Neural cell (in vitro differentiated cells): ENCODE results near the gene ITIH2. TPM values are rescaled to one million over a fixed set of nuclear protein-coding genes. Genes with fewer than 3 reads are reported as not detected.
"Not testable (repeated sequence)": the region's sequence is repeated elsewhere in the genome, so short reads cannot be mapped to it uniquely, and the experiment has no call there.

Source experiments
- H2AFZ ChIP-seq: fragments of 200-600, 300-800 bp; sonication (generic), shearing (Covaris generic); 2 replicates; pipeline ENCODE4 v1.6.0; 2014; ENCODE audit warnings: low read depth, mild to moderate bottlenecking, antibody characterized with exemption, low read length, moderate library complexity
- H3F3A ChIP-seq: fragments of 200-600 bp; shearing (Covaris generic); 2 replicates; pipeline ENCODE4 v1.6.1; 2016; ENCODE audit warnings: mild to moderate bottlenecking, moderate library complexity, mixed read lengths, antibody characterized with exemption, low read length; ENCODE audit not compliant: insufficient read depth, poor library complexity, severe bottlenecking
- H3K27ac ChIP-seq: fragments of 200-600, 300-800 bp; sonication (generic), shearing (Covaris generic); 2 replicates; pipeline ENCODE4 v1.5.1; 2014; ENCODE audit warnings: mild to moderate bottlenecking, low read length, moderate library complexity
- H3K27me3 ChIP-seq: fragments of 300-800, 200-600 bp; sonication (generic), shearing (Covaris generic); 2 replicates; pipeline ENCODE4 v1.6.0; 2014; ENCODE audit warnings: mild to moderate bottlenecking, low read depth, low read length, moderate library complexity; ENCODE audit not compliant: insufficient read depth
- H3K36me3 ChIP-seq: fragments of 300-800, 200-600 bp; sonication (generic), shearing (Covaris generic); 2 replicates; pipeline ENCODE4 v1.5.1; 2014; ENCODE audit warnings: mild to moderate bottlenecking, antibody characterized with exemption, low read length, moderate library complexity; ENCODE audit not compliant: insufficient read depth
- H3K4me2 ChIP-seq: fragments of 300-800, 200-600 bp; sonication (generic), shearing (Covaris generic); 2 replicates; pipeline ENCODE4 v1.6.0; 2014; ENCODE audit warnings: mild to moderate bottlenecking, low read length
- H3K4me3 ChIP-seq: fragments of 300-800, 200-600 bp; sonication (generic), shearing (Covaris generic); 2 replicates; pipeline ENCODE4 v1.5.1; 2014; ENCODE audit warnings: mild to moderate bottlenecking, low read length, moderate library complexity
- H3K79me2 ChIP-seq: fragments of 200-600 bp; shearing (Covaris generic); replicated peaks from 2 replicates; pipeline ENCODE4 v1.6.0; 2014; ENCODE audit warnings: mild to moderate bottlenecking, low read length, moderate library complexity; ENCODE audit not compliant: insufficient read depth
- H3K9ac ChIP-seq: fragments of 300-800, 200-600 bp; sonication (generic), shearing (Covaris generic); 2 replicates; pipeline ENCODE4 v1.6.1; 2016; ENCODE audit warnings: mild to moderate bottlenecking, low read length, mixed read lengths
- H3K9me2 ChIP-seq: fragments of 200-600 bp; shearing (Covaris generic); 2 replicates; pipeline ENCODE4 v1.6.1; 2016; ENCODE audit warnings: mild to moderate bottlenecking, low read length, mixed read lengths; ENCODE audit not compliant: insufficient read depth
- H3K9me3 ChIP-seq: fragments of 200-600, 300-800 bp; sonication (generic), shearing (Covaris generic); 2 replicates; pipeline ENCODE4 v1.6.1; 2016; ENCODE audit warnings: mild to moderate bottlenecking, mixed run types, low read length, moderate library complexity, mixed read lengths
- H4K20me1 ChIP-seq: fragments of 200-600 bp; shearing (Covaris generic); 2 replicates; pipeline ENCODE4 v1.6.1; 2016; ENCODE audit warnings: mild to moderate bottlenecking, mixed run types; ENCODE audit not compliant: insufficient read depth
- CTCF ChIP-seq: fragments of 450-650 bp; IDR thresholded peaks from 2 replicates; pipeline ENCODE4 v1.5.1; 2014; ENCODE audit warnings: antibody characterized with exemption, mild to moderate bottlenecking, moderate library complexity; ENCODE audit not compliant: poor library complexity, severe bottlenecking
- EP300 ChIP-seq: fragments of 450-650 bp; conservative IDR thresholded peaks from 2 replicates; pipeline ENCODE4 v1.6.1; 2014; ENCODE audit warnings: antibody characterized with exemption, mild to moderate bottlenecking, moderate library complexity; ENCODE audit not compliant: poor library complexity, severe bottlenecking
- EZH2 ChIP-seq: fragments of 200-600, 300-800 bp; shearing (Covaris generic), sonication (generic); IDR thresholded peaks from 2 replicates; pipeline ENCODE4 v1.6.1; 2014; ENCODE audit warnings: antibody characterized with exemption, low read length, borderline replicate concordance, mild to moderate bottlenecking; ENCODE audit not compliant: insufficient read depth, poor library complexity, severe bottlenecking
- MXI1 ChIP-seq: fragments of 450-650 bp; conservative IDR thresholded peaks from 2 replicates; pipeline ENCODE4 v1.6.1; 2014; ENCODE audit warnings: antibody characterized with exemption, mild to moderate bottlenecking; ENCODE audit not compliant: poor library complexity, severe bottlenecking
- POLR2AphosphoS5 ChIP-seq: IDR thresholded peaks from 2 replicates; pipeline ENCODE4 v1.6.1; 2012
- RAD21 ChIP-seq: fragments of 450-650 bp; conservative IDR thresholded peaks from 2 replicates; pipeline ENCODE4 v1.6.1; 2014; ENCODE audit warnings: antibody characterized with exemption, mild to moderate bottlenecking, moderate library complexity
- REST ChIP-seq: IDR thresholded peaks from 2 replicates; pipeline ENCODE4 v1.6.1; 2012; ENCODE audit warnings: borderline replicate concordance
- SMC3 ChIP-seq: fragments of 450-650 bp; conservative IDR thresholded peaks from 2 replicates; pipeline ENCODE4 v1.6.1; 2014; ENCODE audit warnings: antibody characterized with exemption, mild to moderate bottlenecking, moderate library complexity; ENCODE audit not compliant: poor library complexity
- TAF1 ChIP-seq: IDR thresholded peaks from 2 replicates; pipeline ENCODE4 v1.6.1; 2012; ENCODE audit warnings: low read depth
- polyA plus RNA-seq: library from polyadenylated mRNA; depleted of rRNA; stranded (reverse); fragments of >200 nt; gene quantifications from 2 replicates; pipeline ENCODE4 v1.2.3, GENCODE V29; 2014

Gene ITIH2
- polyA plus RNA-seq, 1 donor from 2014 or later = not detected

- Histone ChIP-seq H4K20me1 (no peaks in the 10 kb centered on the region), H3K9me2 (no peaks in the 10 kb centered on the region), H2AFZ (no peak overlapping the region), H3K79me2 (no peaks in the 10 kb centered on the region), H3K36me3 (no peaks in the 10 kb centered on the region), H3K27ac (no peak overlapping the region), H3K9ac (no peak overlapping the region), H3K9me3 (no peaks in the 10 kb centered on the region), H3K4me3 (no peak overlapping the region), H3K4me2 (no peak overlapping the region), H3F3A (no peaks in the 10 kb centered on the region), H3K27me3 (no peaks in the 10 kb centered on the region)
- TF ChIP-seq POLR2AphosphoS5 (no peak), TAF1 (no peak), MXI1 (no peak)
Measured at GRCh38 chr10:7773845-7774801, 71.0 kb downstream of the ITIH2 start.

GRCh38 chr10:7776777-7777176, 73.7 kb downstream of the ITIH2 start:
- Histone ChIP-seq H2AFZ (no peak overlapping the region), H3K27ac (no peak overlapping the region), H3K27me3 (no peaks in the 10 kb centered on the region), H3F3A (no peaks in the 10 kb centered on the region), H3K4me3 (no peak overlapping the region), H3K36me3 (peaks cover 5% of the 10 kb centered on the region), H3K9me2 (no peaks in the 10 kb centered on the region), H3K4me2 (no peak overlapping the region), H3K9ac (no peak overlapping the region), H3K79me2 (no peaks in the 10 kb centered on the region), H4K20me1 (no peaks in the 10 kb centered on the region), H3K9me3 (no peaks in the 10 kb centered on the region)
- TF ChIP-seq MXI1 = no peak
- no peak for TF ChIP-seq TAF1
- TF ChIP-seq EP300 = no peak
- no peak for TF ChIP-seq RAD21
- no peak for TF ChIP-seq REST
- no peak for TF ChIP-seq EZH2
- TF ChIP-seq CTCF = no peak
- no peak for TF ChIP-seq SMC3
- no peak for TF ChIP-seq POLR2AphosphoS5

- peaks cover 44% of the 10 kb centered on the region for H3K79me2 ChIP-seq
- not testable (repeated sequence) for H3K27me3 ChIP-seq, H3K9me3 ChIP-seq, H2AFZ ChIP-seq, H3F3A ChIP-seq, H3K9ac ChIP-seq, H3K27ac ChIP-seq, H3K36me3 ChIP-seq, H4K20me1 ChIP-seq, H3K9me2 ChIP-seq, H3K4me3 ChIP-seq, H3K4me2 ChIP-seq
Measured at GRCh38 chr10:7782194-7782593, 79.1 kb downstream of the ITIH2 start.
